Measurements from ENCODE around the gene OR2AT4. TPM values are rescaled to one million over a fixed set of nuclear protein-coding genes. Genes with fewer than 3 reads are reported as not detected.

OR2AT4 gene
- total and polyA plus RNA-seq, 10 donors, result not detected

DNA sequence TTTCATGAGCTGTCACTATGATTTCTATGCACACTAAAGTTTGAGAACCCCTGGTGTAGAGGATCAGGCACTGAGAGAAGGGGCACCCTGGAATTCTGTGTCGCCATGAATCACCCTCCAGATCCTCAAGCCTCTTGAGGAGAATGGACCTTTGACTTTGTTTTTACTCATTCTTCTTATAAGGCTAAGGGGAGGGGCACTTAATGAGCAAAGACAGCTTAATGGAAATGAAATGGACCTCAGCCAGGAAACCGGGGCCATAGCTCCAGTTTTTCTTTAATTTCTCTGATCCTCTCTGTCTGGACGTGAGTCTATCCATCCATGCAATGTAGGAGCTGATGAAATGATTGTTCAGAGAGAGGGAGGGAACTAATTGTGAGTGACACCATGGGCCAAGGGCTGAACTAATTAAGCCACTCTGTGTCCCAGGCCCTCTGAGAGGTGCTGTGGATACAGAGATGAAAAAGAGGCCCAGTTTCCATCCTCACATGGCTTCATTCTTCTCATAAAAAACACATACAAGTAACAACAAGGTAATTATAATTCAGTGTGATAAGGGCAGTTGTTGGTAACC is 32.8 kb downstream of the OR2AT4 start:
- H3K4me3 ChIP-seq, result no peak overlapping the region
- H3K36me3 ChIP-seq, result no peaks in the 10 kb centered on the region
- WGBS, 5 donors, result 52 to 81% (median 67%) methylated on average over 3 of the region's 3 CpGs
- no peak for DNase-seq
- H3K9me3 ChIP-seq, result peaks cover 0 to 5% (median 0%) of the 10 kb centered on the region in 8 donors
- TF ChIP-seq POLR2A (IDR thresholded peaks at IDR 0.05) (no peak), POLR2AphosphoS5 (IDR thresholded peaks at IDR 0.05) (no peak)
- TF ChIP-seq, protein P1, sequence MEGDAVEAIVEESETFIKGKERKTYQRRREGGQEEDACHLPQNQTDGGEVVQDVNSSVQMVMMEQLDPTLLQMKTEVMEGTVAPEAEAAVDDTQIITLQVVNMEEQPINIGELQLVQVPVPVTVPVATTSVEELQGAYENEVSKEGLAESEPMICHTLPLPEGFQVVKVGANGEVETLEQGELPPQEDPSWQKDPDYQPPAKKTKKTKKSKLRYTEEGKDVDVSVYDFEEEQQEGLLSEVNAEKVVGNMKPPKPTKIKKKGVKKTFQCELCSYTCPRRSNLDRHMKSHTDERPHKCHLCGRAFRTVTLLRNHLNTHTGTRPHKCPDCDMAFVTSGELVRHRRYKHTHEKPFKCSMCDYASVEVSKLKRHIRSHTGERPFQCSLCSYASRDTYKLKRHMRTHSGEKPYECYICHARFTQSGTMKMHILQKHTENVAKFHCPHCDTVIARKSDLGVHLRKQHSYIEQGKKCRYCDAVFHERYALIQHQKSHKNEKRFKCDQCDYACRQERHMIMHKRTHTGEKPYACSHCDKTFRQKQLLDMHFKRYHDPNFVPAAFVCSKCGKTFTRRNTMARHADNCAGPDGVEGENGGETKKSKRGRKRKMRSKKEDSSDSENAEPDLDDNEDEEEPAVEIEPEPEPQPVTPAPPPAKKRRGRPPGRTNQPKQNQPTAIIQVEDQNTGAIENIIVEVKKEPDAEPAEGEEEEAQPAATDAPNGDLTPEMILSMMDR (IDR thresholded peaks at IDR 0.05 in 8 of 11, conservative IDR thresholded peaks at IDR 0.05 in 3 of 11), result no peak
- intact Hi-C loops (cut with DNase I; ENCODE audit: low total_unique reads), result no loop called here
- peaks cover 0 to 8% (median 0%) of the 10 kb centered on the region in 7 donors for H3K27me3 ChIP-seq (replicated peaks in 1 of 7)
- no peaks in the 10 kb centered on the region for H3K4me1 ChIP-seq
- H3K27ac ChIP-seq, result no peak overlapping the region

DNA sequence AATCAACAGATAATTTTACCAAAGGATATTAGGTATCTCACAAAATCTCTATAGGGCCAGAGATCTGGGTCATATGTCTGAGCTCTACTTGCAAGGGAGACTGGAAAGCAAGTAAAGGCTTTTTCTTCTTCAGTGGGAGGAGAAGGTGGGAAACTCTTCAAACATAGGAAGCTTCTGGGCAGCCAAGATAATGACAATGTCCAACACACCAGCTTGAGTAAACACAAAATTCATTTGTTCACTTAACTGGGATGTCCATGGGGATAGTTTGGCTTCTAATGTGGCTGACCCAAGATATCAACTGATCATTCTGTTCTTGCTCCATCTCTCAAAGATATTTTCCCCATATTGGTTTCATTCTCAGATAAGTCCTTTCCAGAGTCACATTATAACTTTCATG is 37.4 kb downstream of the OR2AT4 start:
- H3K36me3 ChIP-seq, result no peaks in the 10 kb centered on the region
- no peaks in the 10 kb centered on the region for H3K9me3 ChIP-seq
- H3K27me3 ChIP-seq (replicated peaks in 1 of 7), result peaks cover 0 to 16% (median 0%) of the 10 kb centered on the region in 7 donors
- TF ChIP-seq, protein P1 (IDR thresholded peaks at IDR 0.05 in 8 of 11, conservative IDR thresholded peaks at IDR 0.05 in 3 of 11), result no peak
- no peak for TF ChIP-seq POLR2AphosphoS5 (IDR thresholded peaks at IDR 0.05)
- TF ChIP-seq POLR2A (IDR thresholded peaks at IDR 0.05), result no peak
- H3K4me3 ChIP-seq, result no peak overlapping the region
- intact Hi-C loops (cut with DNase I; ENCODE audit: low total_unique reads), result no loop called here
- no peak for DNase-seq
- H3K27ac ChIP-seq, result no peak overlapping the region
- H3K4me1 ChIP-seq, result no peaks in the 10 kb centered on the region

DNA sequence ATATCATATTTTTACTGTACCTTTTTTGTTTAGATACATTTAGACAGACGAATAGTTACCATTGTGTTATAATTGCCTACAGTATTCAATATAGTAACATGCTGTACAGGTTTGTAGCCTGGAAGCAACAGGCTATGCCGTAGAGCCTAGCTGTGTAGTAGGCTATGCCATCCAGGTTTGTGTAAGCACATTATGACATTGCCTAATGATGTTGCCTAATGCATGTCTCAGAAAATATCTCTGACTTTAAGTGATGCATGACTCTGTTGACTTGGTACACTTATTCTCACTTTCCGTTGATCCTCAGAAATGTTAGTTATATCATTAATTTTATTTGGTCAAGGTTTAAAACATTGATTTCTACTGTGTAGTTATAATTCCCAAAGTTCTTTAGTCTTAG is 39.9 kb downstream of the OR2AT4 start:
- WGBS, 5 donors, result 61 to 92% (median 87%) methylated on average over 3 of the region's 3 CpGs
- Histone ChIP-seq H3K4me1 (no peaks in the 10 kb centered on the region), H3K27me3 (replicated peaks in 1 of 7) (peaks cover 0 to 13% (median 0%) of the 10 kb centered on the region in 7 donors), H3K9me3 (peaks cover 0 to 24% (median 19%) of the 10 kb centered on the region in 8 donors), H3K4me3 (no peak overlapping the region), H3K27ac (no peak overlapping the region), H3K36me3 (no peaks in the 10 kb centered on the region)
- no peak for DNase-seq
- intact Hi-C loops (cut with DNase I; ENCODE audit: low total_unique reads), result no loop called here
- TF ChIP-seq POLR2AphosphoS5 (IDR thresholded peaks at IDR 0.05), result no peak

- peaks cover 0 to 24% (median 19%) of the 10 kb centered on the region in 8 donors for H3K9me3 ChIP-seq
- H3K27me3 ChIP-seq (replicated peaks in 1 of 7), result peaks cover 0 to 9% (median 0%) of the 10 kb centered on the region in 7 donors
- no peaks in the 10 kb centered on the region for H3K36me3 ChIP-seq
- 87 to 95% (median 93%) methylated on average over 6 of the region's 6 CpGs for WGBS, 5 donors
- TF ChIP-seq POLR2A (IDR thresholded peaks at IDR 0.05) (no peak), POLR2AphosphoS5 (IDR thresholded peaks at IDR 0.05) (no peak)
- TF ChIP-seq, protein P1 (IDR thresholded peaks at IDR 0.05 in 8 of 11, conservative IDR thresholded peaks at IDR 0.05 in 3 of 11), result no peak
- H3K27ac ChIP-seq, result no peak overlapping the region
- no peak for DNase-seq
- H3K4me3 ChIP-seq, result no peak overlapping the region
- intact Hi-C loops (cut with DNase I; ENCODE audit: low total_unique reads), result no loop called here
- H3K4me1 ChIP-seq, result no peaks in the 10 kb centered on the region
These were observed 41.2 kb downstream of the OR2AT4 start for GRCh38 chr11:75055511-75055910.
